HepG2 (cell line): ENCODE measurements around the gene DOCK3. TPM values are rescaled to one million over a fixed set of nuclear protein-coding genes. Genes with fewer than 3 reads are reported as not detected.

Source experiments
- ATAC-seq: fragments of 200-7000 bp; cut with Tn5 transposase; 3 replicates; pipeline ENCODE4 v1.9.1; 2020; ENCODE audit warnings: mild to moderate bottlenecking, moderate library complexity
- BruUV-seq: library from RNA; stranded (reverse); fragments of 400-500 nt; replicated peaks from 2 replicates; lab custom pipeline; 2021; lab: Mats Ljungman, UMichigan
- CTCF ChIA-PET: fragments of 300-600 bp; formaldehyde crosslinking; extraction: SDS; loops from one replicate; lab custom pipeline; 2021; ENCODE audit warnings: low total read pairs, inconsistent platforms, low intra/inter-chr PET ratio; lab: Yijun Ruan, JAX
- POLR2A ChIA-PET: fragments of 350-600 bp; sonication (Branson Sonifier 250); formaldehyde crosslinking; loops from one replicate; lab custom pipeline; 2020; ENCODE audit warnings: antibody characterized with exemption, inconsistent platforms; lab: Yijun Ruan, JAX
- DNase-seq: peaks from one replicate; pipeline ENCODE4 v3.0.0-alpha.2; 2015; ENCODE audit warnings: low spot score
- FAIRE-seq: peaks from 3 replicates; lab custom pipeline; 2011; peaks lifted over from hg19 to GRCh38; lab: Jason Lieb, UNC
- H2AFZ ChIP-seq: one replicate; pipeline ENCODE4 v1.6.1; 2011; ENCODE audit warnings: low read length, inconsistent platforms
- H3K27ac ChIP-seq: fragments of 300-600 bp; 3 replicates; pipeline ENCODE4 v1.8.0; 2011; ENCODE audit warnings: mixed run types, mild to moderate bottlenecking, mixed read lengths, low read length, inconsistent platforms; ENCODE audit not compliant: insufficient read depth; ENCODE audit errors: extremely low read length
- H3K27me3 ChIP-seq, 2 experiments: fragments of 200-600 bp in 1 of 2; 2 replicates in 1 of 2; 3 replicates in 1 of 2; pipeline versions ENCODE4 v1.6.0 to v1.8.0; 2011; ENCODE audit warnings: low read length in 2 of 2, mild to moderate bottlenecking in 2 of 2, moderate library complexity in 2 of 2, inconsistent platforms in 1 of 2; ENCODE audit not compliant: insufficient read depth in 2 of 2, control insufficient read depth in 1 of 2
- H3K36me3 ChIP-seq, 2 experiments: fragments of 200-600 bp in 1 of 2; replicated peaks in 1 of 2; 2 replicates in 1 of 2; 3 replicates in 1 of 2; pipeline versions ENCODE4 v1.5.1 to v1.8.0; 2011; ENCODE audit warnings: low read length in 2 of 2, inconsistent platforms in 1 of 2; ENCODE audit not compliant: insufficient read depth in 2 of 2, control insufficient read depth in 1 of 2
- H3K4me1 ChIP-seq: 2 replicates; pipeline ENCODE4 v1.5.1; 2012; ENCODE audit warnings: low read length, inconsistent platforms; ENCODE audit not compliant: insufficient read depth
- H3K4me2 ChIP-seq: 2 replicates; pipeline ENCODE4 v1.6.0; 2011; ENCODE audit warnings: low read depth, low read length, inconsistent platforms
- H3K4me3 ChIP-seq, 3 experiments: fragments of 200-600 bp in 1 of 3; sonication (generic), shearing (Covaris generic) in 1 of 3; replicated peaks in 1 of 3; 2 replicates each; pipeline ENCODE4 v1.5.1; 2011 to 2016; ENCODE audit warnings: low read length in 3 of 3, inconsistent platforms in 2 of 3, low read depth in 2 of 3, mild to moderate bottlenecking in 2 of 3, control low read depth in 1 of 3, mixed read lengths in 1 of 3; ENCODE audit not compliant: insufficient read depth in 1 of 3
- H3K79me2 ChIP-seq: one replicate; pipeline ENCODE4 v1.6.1; 2011; ENCODE audit warnings: low read length, inconsistent platforms; ENCODE audit not compliant: insufficient read depth
- H3K9ac ChIP-seq: 2 replicates; pipeline ENCODE4 v1.6.0; 2011; ENCODE audit warnings: mild to moderate bottlenecking, low read depth, low read length, inconsistent platforms; ENCODE audit not compliant: insufficient read depth
- H3K9me3 ChIP-seq: 2 replicates; pipeline ENCODE4 v1.5.1; 2012; ENCODE audit warnings: mild to moderate bottlenecking, low read length
- H4K20me1 ChIP-seq: 2 replicates; pipeline ENCODE4 v1.6.0; 2011; ENCODE audit warnings: inconsistent platforms, mild to moderate bottlenecking, low read length, moderate library complexity; ENCODE audit not compliant: insufficient read depth
- ATF6 ChIP-seq: sonication (generic); formaldehyde crosslinking; conservative IDR thresholded peaks from 2 replicates; pipeline ENCODE4 v1.4.0; 2020; ENCODE audit warnings: missing genetic modification reagents
- JARID2 ChIP-seq: sonication (generic); formaldehyde crosslinking; IDR thresholded peaks from 2 replicates; pipeline ENCODE4 v1.8.1; 2023; ENCODE audit warnings: missing genetic modification reagents, inconsistent platforms; ENCODE audit not compliant: insufficient replicate concordance
- KLF9 ChIP-seq: IDR thresholded peaks from 2 replicates; pipeline ENCODE4 v1.6.1; 2016; ENCODE audit warnings: low read depth
- MEIS2 ChIP-seq: sonication (generic); formaldehyde crosslinking; IDR thresholded peaks from 2 replicates; pipeline ENCODE4 v1.9.0; 2021; ENCODE audit warnings: mild to moderate bottlenecking, missing genetic modification reagents
- THAP8 ChIP-seq: sonication (generic); formaldehyde crosslinking; IDR thresholded peaks from 2 replicates; pipeline ENCODE4 v1.5.1; 2020; ENCODE audit warnings: missing genetic modification reagents, mild to moderate bottlenecking, borderline replicate concordance
- THAP9 ChIP-seq: sonication (generic); formaldehyde crosslinking; IDR thresholded peaks from 2 replicates; pipeline ENCODE4; 2020; ENCODE audit warnings: missing genetic modification reagents, mild to moderate bottlenecking, borderline replicate concordance
- ZIK1 ChIP-seq: sonication (generic); formaldehyde crosslinking; IDR thresholded peaks from 2 replicates; pipeline ENCODE4 v1.5.0; 2020; ENCODE audit warnings: mild to moderate bottlenecking, low read depth, missing genetic modification reagents, borderline replicate concordance
- ZNF746 ChIP-seq: sonication (generic); formaldehyde crosslinking; IDR thresholded peaks from 2 replicates; pipeline ENCODE4 v1.8.0; 2022; ENCODE audit warnings: mild to moderate bottlenecking, missing genetic modification reagents
- WGBS: methylation state at CpG from one replicate; pipeline ENCODE4 v1.1.6; 2017; ENCODE audit warnings: low lambda C conversion rate; 5-methylcytosine and 5-hydroxymethylcytosine counted together
- in situ Hi-C: cut with HindIII; loops from 2 replicates; pipeline ENCODE4 v1.10.0; 2017; ENCODE audit warnings: low pct_unique_long_range_greater_than_20kb; ENCODE audit not compliant: extremely low pct_ligation_motif_present
- intact Hi-C: fragments of 100-400 bp; cut with micrococcal nuclease; formaldehyde crosslinking; loops from one replicate; pipeline ENCODE4 v1.10.0; 2022; ENCODE audit not compliant: unreplicated experiment
- polyA plus RNA-seq, 8 experiments: library from polyadenylated mRNA; depleted of rRNA in 3 of 8; stranded (reverse) in 7 of 8; unstranded in 1 of 8; fragments of >200 nt; fragmentation: Illumina TruSeq in 4 of 8; extraction: Trizol in 4 of 8; gene quantifications; 2 replicates each; pipeline versions ENCODE4 v1.2.1 to v1.2.3, GENCODE V29; 2011 to 2016; ENCODE audit warnings: low read depth in 4 of 8, missing spikeins in 1 of 8, mixed read lengths in 1 of 8; ENCODE audit not compliant: insufficient read depth in 1 of 8
- total RNA-seq, 5 experiments: library from RNA; depleted of rRNA; stranded (reverse); fragments of >200 nt; fragmentation: Illumina TruSeq; extraction: Trizol; gene quantifications; 2 replicates each; pipeline ENCODE4 v1.2.3, GENCODE V29; 2016; ENCODE audit warnings: low read depth in 1 of 5

DOCK3 gene
- total and polyA plus RNA-seq, 2 of the 13 experiments (the other 11 are each of a cell fraction or from before 2014, with no cell fraction given), result not detected

- Histone ChIP-seq H3K9me3 (no peaks in the 10 kb centered on the region), H3K4me3 (no peak overlapping the region), H3K9ac (no peak overlapping the region), H2AFZ (no peak overlapping the region), H3K27me3 (no peaks in the 10 kb centered on the region; a peak in 1 of 5 replicates), H3K27ac (no peak overlapping the region), H3K4me1 (no peaks in the 10 kb centered on the region), H3K36me3 (no peaks in the 10 kb centered on the region), H4K20me1 (no peaks in the 10 kb centered on the region), H3K4me2 (no peak overlapping the region), H3K79me2 (no peaks in the 10 kb centered on the region)
- DNase-seq (no peak), ATAC-seq (no peak), FAIRE-seq (no peak)
- CTCF ChIA-PET, result no interaction called here
- POLR2A ChIA-PET, result no interaction called here
- in situ Hi-C loops, result no loop called here
- WGBS, result 0% methylated on average over 1 of the region's 1 CpG
- no TSS peak for BruUV-seq
- TF ChIP-seq JARID2 (CRISPR knock-in tag), result no peak
- TF ChIP-seq THAP8, result no peak
- TF ChIP-seq MEIS2 (CRISPR knock-in tag), result no peak
- TF ChIP-seq ZNF746 (CRISPR knock-in tag), result no peak
- TF ChIP-seq KLF9 (CRISPR knock-in tag), result no peak
- TF ChIP-seq ZIK1 (CRISPR knock-in tag), result no peak
- TF ChIP-seq THAP9 (CRISPR knock-in tag), result no peak
- TF ChIP-seq ATF6 (CRISPR knock-in tag), result no peak
- intact Hi-C loops, result no loop called here
Measured at GRCh38 chr3:51271172-51271571, 596.4 kb downstream of the DOCK3 start.
